SK-N-DZ (cell line): ENCODE data around the gene CRTC3.

Experiments
- DNase-seq: peaks from one replicate; pipeline ENCODE4 v3.0.0-alpha.2; 2015; ENCODE audit warnings: low spot score

The CRTC3 gene

DNA sequence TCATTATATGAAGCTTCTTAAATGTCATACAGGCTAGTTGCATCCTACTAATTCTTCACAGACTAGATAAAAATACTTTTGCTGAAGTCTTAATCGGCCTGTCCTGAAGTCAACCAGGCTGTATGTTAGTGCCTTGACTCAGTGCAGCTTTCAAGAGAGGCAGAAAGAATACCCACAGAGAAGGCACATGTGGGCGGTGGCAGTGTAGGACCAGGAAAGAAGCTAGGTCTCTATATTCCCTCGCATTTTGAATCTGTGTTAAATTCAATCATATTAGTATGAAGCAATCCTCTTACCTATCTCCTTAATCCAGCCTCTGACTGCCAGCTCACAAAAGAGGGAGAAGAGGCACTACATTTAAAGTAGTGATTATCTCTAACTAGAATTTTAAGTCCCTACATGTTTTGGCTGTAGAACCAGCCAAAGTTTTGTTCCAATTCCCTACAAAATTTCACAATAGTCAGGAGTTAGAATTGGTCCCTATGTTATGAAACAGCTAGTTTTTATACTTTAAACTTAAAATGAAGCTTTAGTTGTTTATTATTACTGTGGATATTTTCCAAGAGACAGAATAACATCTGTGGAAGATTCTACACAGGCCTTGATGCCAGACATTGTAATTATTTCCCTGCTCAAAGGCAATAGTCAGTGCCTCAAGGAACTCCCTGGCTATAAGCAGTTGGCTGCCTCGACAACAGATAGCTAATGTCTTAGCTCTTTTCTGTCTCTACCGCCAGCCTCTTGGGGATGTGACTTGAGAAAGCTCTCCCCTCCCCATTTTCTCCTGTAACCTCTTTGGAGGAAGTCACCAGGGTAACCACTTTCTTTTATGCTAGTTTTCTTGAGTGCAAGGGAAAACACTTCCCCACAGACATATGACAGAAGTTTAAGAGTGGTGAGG lies 31.9 kb downstream of the CRTC3 start:
- DNase-seq, result no peak

DNA sequence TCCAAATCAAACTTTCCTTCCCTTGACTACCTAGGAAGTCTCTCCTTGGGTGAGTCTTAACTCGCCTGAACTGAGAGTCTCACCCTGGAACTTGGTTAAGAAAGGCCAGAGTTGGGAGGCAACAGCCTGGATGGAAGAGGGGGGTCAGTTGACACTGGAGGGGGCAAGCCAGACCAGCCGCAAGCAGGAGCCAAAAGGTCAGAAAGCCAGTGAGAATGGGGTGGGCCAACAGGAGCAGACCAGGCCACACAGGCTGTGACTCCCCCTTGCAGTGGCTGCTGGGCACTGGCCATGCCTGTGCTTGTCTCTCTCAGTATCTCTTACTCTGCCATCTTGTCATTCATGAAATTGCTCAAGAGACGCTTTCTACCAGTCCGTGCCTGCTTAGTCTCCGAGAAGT lies 32.9 kb downstream of the CRTC3 start:
- no peak for DNase-seq

DNA sequence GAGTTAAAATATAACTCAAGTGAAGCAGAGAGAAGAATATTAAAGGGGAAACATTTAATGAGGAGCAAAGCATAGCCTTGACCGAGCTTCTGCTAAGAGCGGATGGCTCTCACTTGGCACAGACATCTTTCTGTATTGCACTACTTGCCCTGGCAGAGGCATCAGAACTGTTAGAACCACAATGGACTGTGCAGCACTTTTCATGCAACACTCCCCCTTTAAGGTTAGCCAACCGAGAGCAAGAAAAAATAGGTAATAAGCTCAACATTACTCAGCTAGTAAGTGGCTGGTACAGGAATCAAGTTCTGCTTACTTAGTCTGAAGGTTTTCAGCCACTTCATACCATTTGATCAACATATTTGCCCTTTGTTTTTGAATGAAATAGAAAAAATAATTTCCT lies 33.7 kb downstream of the CRTC3 start:
- DNase-seq, result no peak

DNA sequence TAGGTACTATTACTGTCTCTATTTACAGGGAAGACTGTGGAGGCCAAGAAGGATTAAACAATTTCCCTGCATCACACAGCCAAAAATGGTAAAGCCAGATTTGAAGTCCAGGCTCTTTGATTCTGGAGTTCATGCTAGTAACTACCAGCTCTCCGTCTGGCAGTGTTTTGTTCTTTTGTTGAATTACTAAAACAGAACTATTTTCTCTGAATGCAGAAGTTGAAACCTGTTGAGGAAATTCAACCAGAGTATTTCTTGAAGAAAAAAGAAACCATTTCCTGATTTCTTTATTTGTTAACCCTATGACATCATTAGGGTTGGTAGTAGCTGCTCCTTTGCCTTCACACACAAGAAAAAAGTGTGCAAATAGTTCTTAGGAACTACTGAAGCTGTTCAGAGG lies 34.3 kb downstream of the CRTC3 start:
- DNase-seq, result no peak

DNA sequence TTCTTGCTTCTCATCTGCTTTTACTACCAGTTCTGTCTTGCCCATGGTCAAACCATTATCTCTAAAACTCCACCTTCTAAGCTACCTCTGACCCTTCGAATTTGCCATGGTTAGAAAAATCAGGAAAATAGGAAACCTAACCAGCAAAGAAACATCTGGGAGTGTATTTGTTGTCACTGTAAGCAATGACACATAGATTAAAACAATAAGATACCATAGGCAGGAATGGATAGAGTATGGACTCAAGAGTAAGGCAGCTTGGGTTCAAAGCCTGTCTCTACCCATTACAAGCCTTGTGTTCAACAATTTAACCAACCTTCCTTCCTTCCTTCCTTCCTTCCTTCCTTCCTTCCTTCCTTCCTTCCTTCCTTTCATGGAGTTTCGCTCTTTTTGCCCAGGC lies 34.9 kb downstream of the CRTC3 start:
- DNase-seq, result no peak

DNA sequence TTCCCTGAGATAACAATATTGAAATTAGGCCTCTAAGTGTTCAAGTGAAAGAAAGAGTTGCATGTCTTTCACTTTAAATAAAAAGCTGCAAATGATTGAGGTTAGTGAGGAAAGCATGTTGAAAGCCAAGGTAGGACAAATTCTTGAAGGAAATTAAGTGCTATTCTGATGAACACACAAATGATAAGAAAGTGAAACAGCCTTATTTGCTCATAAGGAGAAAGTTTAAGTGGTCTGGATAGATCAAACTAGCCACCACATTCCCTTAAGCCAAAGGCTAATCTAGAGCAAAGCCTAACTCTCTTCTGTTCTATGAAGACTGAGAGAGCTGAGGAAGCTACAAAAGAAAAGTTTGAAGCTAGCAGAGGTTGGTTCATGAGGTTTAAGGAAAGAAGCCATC lies 36.1 kb downstream of the CRTC3 start:
- DNase-seq, result no peak

DNA sequence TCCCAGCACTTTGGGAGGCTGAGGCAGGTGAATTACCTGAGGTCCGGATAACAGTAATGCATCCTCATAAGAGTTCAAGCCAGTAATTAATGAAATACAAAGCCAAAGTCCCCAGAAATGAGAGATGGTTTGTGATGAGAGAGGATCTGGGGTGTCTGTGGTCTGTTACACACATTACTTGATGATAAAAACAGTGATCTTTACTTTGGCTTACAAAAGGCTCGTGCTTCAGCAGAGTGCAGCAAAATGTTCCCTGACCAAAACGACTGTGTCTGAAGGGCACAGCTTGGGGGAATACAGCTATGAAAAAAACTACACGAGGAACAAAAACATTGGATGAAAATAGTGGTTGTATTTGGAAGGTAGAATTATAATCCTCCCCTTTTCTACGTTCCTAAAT lies 40.9 kb downstream of the CRTC3 start:
- DNase-seq, result no peak

DNA sequence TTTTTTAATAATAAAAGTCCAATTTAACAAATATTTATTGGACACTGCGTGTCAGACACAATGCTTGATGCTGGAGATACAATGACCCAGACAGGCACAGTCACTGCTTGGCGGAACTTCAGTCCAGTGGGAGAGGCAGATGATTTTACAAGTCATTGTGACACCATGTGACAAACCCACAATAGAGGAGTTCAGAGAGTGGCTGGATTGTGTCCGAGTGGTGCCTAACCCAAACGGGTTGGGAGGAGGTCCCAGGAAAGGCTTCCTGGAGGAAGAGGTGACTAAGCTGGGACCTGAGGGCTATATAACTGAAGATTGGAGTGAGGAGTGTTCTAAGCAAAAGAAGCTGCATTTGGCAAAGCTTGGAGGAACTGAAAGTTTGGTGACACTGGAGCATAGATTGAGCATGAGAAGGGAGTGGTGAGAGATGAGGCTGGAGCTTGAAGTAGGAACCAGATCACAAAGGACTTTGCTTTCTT lies 41.4 kb downstream of the CRTC3 start:
- DNase-seq, result no peak

DNA sequence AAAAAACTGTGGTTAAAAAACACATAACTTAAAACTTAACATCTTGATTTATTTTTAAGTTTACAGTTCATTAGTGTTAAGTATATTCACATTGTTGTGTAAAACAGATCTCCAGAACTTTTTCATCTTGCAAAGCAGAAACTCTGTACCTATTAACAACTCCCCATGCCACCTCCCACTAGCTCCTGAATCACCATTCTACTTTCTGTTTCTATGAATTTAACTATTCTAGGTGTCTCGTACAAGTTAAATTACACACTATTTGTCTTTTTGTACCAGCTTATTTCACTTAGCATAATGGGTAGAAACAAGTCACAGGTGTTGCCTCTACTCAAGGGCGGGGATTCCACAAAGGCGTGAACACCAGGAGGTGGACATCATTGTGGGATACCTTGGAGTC lies 43.2 kb downstream of the CRTC3 start:
- no peak for DNase-seq

DNA sequence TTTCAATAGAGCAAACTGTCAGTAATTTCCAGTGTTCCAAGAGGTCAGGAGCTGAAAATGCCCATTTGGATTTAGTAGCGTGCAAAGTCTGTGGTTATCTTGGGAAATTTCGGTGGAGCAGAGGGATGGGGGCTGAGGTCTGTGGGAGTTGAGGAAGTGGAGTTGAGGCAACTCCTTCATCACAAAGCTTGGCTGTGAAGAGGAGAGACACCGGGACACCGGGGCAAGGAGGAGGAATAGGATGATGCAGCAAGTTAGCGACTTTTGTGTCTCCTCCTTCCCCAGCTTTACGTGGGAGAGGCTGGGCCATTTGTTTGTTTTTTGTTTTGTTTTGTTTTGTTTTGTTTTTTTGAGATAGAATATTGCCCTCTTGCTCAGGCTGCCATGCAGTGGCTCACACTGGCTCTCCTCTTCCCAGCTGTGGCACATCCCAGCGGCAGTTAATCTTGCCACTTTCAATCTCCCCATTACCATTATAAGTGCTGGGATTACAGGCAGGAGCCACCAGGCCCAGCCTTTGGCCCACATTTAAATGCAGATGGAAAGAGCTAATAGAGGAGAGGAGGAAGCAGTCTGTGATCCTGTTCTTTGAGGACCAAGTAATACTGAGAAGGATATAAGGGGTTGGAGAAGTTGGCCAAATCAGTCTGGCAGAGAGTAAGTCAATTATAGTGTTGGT lies 47.1 kb downstream of the CRTC3 start:
- DNase-seq, result no peak

DNA sequence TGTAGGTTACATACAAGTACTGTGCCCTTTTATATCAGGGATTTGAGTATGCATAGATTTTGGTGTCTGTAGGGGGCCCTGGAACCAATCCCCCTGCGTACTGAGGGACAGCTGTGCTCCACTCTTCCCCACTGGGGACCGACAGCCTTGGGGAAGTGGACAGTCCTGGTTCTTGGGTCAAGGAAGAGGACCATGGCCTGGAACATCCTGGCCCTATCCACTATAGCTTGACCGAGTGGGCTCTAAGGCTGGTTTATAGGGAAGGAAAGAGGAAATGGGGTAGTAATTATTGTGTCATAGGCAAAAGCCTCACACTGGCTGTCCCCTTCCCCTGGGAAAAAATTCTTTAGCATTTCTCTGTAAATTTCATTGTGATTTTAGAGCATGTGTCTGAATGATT lies 49.5 kb downstream of the CRTC3 start:
- no peak for DNase-seq

DNA sequence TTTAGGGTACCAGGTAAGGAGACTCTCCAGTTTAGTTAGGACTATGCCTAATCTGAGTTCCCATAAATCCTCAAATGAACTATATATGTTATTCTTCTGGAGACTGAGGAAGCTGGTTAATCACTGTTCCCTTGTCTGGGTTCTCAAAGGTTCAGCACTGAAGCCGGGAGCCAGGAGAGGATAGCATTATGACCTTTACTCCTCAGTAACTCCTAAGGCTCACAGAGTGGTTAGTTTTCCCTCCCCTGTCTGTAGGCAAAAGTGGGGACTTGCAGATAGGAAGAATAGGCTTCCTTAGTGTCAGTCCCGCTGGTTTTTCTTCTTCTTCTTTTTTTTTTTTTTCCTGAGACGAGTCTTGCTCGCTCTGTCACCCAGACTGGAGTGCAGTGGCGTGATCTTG lies 50.4 kb downstream of the CRTC3 start:
- DNase-seq, result no peak

DNA sequence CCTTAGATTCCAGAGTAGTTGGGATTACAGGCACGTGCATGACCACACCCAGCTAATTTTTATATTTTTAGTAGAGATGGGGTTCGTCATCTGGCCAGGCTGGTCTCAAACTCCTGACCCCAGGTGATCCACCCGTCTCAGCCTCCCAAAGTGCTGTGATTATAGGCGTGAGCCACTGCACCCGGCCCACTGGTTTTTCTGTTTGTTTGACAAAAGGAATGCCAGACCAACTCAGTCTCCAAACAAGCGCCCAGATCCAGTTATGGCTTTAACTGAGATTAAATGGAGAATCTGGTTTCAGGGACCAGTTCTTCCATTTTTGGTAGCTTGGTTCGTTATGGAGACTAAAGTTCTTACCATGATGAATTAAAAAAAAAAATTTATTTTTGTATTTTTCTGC lies 50.8 kb downstream of the CRTC3 start:
- no peak for DNase-seq

DNA sequence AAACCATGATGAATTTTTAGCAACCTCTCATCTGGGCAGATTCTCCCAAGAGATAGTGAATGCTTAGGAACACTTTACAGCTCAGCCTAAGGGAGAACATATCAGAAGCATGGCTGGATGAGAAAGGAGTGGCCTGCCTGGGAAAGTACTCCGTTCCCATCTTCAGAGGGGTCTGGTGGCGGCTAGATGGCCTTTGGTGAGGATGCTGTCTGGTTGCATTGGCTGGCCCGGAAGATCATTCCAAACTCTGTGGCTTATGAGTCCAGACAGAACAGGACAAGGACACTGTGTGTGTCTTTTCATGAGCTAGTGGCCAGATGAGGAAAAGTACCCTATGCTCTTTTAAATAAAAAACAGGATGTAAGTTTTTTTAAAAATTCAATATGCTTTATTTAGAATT lies 51.2 kb downstream of the CRTC3 start:
- no peak for DNase-seq

DNA sequence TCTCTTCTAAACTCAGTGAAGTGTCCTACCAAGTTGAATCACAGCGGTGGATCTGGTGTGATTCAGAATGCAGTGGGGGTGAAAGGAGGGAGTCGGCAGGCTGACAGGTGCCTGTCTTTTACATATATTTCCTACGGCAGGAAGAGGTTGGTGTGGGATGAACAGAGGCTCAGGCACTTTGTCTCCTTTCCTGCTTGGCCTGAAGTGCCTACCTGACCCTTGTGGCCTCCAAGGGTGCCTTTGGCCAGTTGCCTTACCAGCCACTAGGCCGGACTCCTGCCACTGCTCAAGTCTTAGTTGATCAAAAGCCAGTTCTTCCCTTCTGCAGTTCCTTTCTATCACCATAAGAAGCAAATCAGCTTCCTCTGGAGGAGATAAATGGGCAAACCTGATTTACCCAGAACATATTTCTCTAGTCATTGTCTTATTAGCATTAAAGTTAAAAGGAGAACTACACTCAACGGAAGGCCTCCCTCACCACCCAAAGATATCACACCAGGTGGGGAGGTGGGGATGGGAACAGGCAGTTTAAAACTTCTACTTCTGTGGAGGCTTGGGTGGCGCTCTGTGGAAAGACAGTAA lies 52.1 kb downstream of the CRTC3 start:
- no peak for DNase-seq

DNA sequence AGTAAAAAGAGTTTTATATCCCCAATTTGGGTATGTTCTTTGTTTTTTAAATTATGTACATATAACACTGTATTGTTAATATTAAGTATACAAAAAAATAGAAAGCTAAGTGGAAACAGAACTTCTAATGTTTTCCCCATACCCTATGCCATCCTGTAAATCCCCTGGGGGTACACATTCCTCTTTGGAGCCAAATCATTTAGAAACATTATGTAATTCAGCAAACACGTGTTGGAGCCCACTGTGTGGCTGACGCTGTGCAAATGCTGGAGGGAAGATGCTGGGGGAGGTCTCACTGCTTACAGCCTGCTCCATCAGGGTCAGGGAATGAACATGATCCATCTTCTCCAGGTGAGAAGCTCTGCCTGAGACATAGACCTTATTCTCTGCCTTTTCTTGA lies 52.8 kb downstream of the CRTC3 start:
- DNase-seq, result no peak

DNA sequence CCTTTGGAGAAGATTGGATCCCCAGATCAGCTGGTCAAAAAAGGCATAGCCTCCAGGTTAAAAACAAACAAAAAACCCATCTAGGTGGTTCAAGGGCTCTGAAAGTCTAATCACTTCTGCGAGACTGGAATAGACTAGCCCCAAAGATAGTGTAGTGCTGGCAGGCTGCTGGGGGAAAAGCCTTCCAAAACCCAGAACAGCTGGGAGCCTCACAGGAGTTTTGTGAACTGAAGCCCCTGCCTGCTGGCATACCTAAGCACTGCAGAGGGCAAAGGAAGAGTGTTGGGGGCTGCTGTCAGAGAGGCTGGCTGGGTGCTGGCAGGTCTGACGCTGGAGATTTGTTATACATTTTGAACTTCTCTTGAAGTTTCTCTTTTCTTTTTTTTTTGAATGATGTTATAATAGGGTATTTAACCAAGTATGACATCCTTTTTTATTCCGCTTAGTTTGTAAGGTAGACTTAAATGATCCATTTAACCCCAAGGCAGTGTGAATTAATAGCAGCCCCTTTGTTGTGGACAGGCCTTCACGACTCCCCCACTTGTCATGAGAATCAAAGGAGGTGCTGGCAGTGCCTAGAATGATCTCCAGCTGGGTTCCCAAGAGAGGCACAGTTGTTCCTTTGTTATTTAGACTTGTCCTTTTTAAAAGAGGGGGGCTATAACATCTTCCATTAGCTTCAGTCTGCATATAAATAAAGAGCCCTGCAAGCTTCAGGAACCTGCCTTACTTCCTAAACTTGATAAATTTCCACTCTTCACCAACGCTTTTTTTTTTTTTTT lies 53.9 kb downstream of the CRTC3 start:
- DNase-seq, result no peak

DNA sequence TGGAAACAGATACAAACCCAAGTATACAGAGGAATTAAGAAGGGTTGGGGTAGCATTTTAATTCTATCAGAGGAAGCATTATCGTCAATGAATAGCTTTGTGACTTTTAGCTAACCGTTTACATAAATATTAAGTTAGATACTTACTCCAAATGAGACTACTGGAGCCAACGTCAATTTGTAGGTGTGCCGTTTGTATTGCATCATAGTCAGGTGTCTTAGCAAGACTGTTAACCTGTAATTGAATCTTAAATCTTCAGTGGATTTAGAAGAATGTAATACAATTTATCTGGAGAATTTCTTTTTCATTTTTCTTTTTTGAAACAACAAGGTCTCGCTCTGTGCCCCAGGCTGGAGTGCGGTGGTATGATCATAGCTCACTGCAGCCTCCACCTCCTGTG lies 55.1 kb downstream of the CRTC3 start:
- no peak for DNase-seq

DNA sequence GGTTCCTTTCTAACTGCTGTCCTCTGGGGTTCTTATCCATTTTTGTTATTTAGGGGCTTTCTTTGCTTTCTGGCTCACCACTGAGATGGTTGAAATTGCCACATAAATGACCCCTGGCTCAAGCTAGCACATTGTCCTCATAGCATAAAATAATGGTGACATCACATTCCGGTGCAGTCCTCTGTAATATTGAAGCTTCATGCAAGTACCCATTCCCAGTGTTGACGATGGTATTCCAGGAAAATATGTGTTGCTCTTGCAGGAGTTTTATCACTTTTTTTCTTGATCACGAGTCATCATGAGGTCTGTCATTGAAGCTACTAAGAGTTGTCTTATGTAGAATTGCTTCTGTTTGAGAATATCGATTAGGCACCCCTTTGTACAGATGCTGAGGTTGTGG lies 56.1 kb downstream of the CRTC3 start:
- DNase-seq, result no peak

DNA sequence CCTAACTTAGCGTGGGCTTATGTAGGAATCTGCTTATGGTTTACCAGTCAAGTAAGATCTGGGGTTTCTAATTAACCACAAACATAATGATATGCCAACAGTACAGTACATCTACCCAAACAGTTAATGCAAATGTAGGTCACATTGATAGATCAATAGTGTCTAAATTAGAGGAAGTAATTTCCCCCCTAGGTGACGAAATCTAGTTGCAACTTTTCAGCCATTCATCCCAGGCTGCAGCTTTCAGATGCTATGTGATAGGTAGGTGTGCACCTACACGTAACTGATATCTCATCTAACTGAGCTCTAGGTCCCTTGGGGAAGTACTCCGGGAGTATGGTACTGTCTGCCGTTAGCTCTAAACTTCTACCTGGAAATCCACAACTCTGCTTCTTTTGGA lies 57.2 kb downstream of the CRTC3 start:
- no peak for DNase-seq

DNA sequence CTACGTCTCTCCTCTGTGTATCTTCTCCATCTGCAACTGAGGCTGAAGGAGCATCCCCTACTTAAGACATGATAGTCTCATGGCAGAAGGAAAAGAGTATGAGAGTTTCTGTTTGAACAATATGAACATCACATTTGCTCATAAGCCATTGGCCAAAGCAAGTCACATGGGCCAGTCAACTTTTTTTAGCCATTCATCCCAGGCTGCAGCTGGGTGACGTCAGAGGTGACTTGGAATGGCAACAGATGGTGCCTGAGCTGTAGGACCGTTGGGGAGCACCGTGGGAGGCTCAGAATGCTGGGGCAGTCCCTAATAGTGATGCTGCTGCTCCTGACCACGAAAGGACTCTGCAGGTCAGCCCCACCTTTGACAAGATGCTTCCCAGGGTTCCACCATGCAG lies 58.7 kb downstream of the CRTC3 start:
- no peak for DNase-seq

DNA sequence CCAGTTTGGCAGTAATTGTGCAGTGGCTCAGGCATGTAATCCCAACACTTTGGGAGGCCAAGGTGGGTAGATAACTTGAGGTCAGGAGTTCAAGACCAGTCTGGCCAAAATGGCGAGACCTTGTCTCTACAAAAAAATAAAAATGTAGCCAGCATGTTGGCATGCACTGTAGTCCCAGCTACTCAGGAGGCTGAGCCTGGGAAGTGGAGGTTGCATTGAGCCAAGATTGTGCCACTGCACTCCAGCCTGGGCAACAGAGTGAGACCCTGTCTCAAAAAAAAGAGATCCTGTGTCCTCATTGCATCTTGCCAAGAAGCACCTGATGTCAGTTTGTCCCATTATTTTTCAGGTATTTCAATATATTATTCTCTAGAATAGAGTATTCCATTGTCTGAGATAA lies 61.8 kb downstream of the CRTC3 start:
- no peak for DNase-seq
